GM18517 (cell line): ENCODE results near the gene NOL3.

Experiments used
- ATAC-seq: cut with Tn5 transposase; IDR thresholded peaks from one replicate; pipeline ENCODE4 v1.9.1; 2021; ENCODE audit warnings: mild to moderate bottlenecking, moderate library complexity; ENCODE audit not compliant: unreplicated experiment

Gene NOL3

GRCh38 chr16:67169642-67170167 is 633 bp upstream of the NOL3 start:
- ATAC-seq: no peak

- ATAC-seq: no peak
Measured at GRCh38 chr16:67170949-67171649, 761 bp downstream of the NOL3 start.

- no peak for ATAC-seq
Measured at GRCh38 chr16:67173323-67173722, 3.0 kb downstream of the NOL3 start.

- ATAC-seq: peak; percentile 45
Measured at GRCh38 chr16:67173808-67174705, 3.7 kb downstream of the NOL3 start.

- no peak for ATAC-seq
Measured at GRCh38 chr16:67174706-67175231, 4.4 kb downstream of the NOL3 start.

GRCh38 chr16:67176662-67177061 is 6.3 kb downstream of the NOL3 start:
- ATAC-seq: no peak

GRCh38 chr16:67177743-67178699 is 7.7 kb downstream of the NOL3 start:
- ATAC-seq: no peak

- no peak for ATAC-seq
Measured at GRCh38 chr16:67179421-67180080, 9.2 kb downstream of the NOL3 start.

- no peak for ATAC-seq
Measured at GRCh38 chr16:67180166-67180565, 9.8 kb downstream of the NOL3 start.

GRCh38 chr16:67181346-67181745 is 11.0 kb downstream of the NOL3 start:
- ATAC-seq: no peak

GRCh38 chr16:67182288-67182687 is 11.9 kb downstream of the NOL3 start:
- no peak for ATAC-seq

GRCh38 chr16:67183284-67183626 is 12.9 kb downstream of the NOL3 start:
- ATAC-seq: no peak

- ATAC-seq: peak; percentile 92
Measured at GRCh38 chr16:67183627-67184452, 13.5 kb downstream of the NOL3 start, which contains the start of gene MATCAP1. TSS of gene MATCAP1 (minus strand) at chr16:67183963. CDS start at chr16:67180610, 3,353 bp downstream.

GRCh38 chr16:67184453-67184994 is 14.2 kb downstream of the NOL3 start:
- ATAC-seq: no peak

GRCh38 chr16:67184995-67185650 is 14.8 kb downstream of the NOL3 start:
- ATAC-seq: peak; percentile 30

- no peak for ATAC-seq
Measured at GRCh38 chr16:67185651-67186134, 15.4 kb downstream of the NOL3 start.

GRCh38 chr16:67186550-67186950 is 16.2 kb downstream of the NOL3 start:
- no peak for ATAC-seq
